Natural killer cell (primary cell): ENCODE data around the gene TMEM163. TPM values are rescaled to one million over a fixed set of nuclear protein-coding genes. Genes with fewer than 3 reads are reported as not detected.
"Not testable (repeated sequence)": the region's sequence is repeated elsewhere in the genome, so short reads cannot be mapped to it uniquely, and the experiment has no call there.

Source experiments
- ATAC-seq, 3 donors: fragments of 150-1000 bp in 2 of 3; fragments of 200-7000 bp in 1 of 3; cut with Tn5 transposase; 1 replicate in 1 of 3; 2 replicates in 2 of 3; pipeline ENCODE4 v1.10.0; 2021; ENCODE audit warnings: mild to moderate bottlenecking in 2 of 3, moderate library complexity in 2 of 3
- DNase-seq, 2 donors: peaks; one replicate each; pipeline versions ENCODE4 v3.0.0 to v3.0.0-alpha.2; 2013 to 2021; ENCODE audit warnings: mixed read lengths in 1 of 2
- H3K27ac ChIP-seq: one replicate; pipeline ENCODE4 v1.5.1; 2013; ENCODE audit warnings: mild to moderate bottlenecking, low read length
- H3K27me3 ChIP-seq: one replicate; pipeline ENCODE4 v1.6.1; 2013; ENCODE audit warnings: low read length; ENCODE audit not compliant: control insufficient read depth, insufficient read depth
- H3K36me3 ChIP-seq: one replicate; pipeline ENCODE4 v1.6.1; 2013; ENCODE audit warnings: low read length; ENCODE audit not compliant: control insufficient read depth, insufficient read depth
- H3K4me1 ChIP-seq: one replicate; pipeline ENCODE4 v1.6.1; 2013; ENCODE audit warnings: low read length; ENCODE audit not compliant: control insufficient read depth, insufficient read depth
- H3K4me3 ChIP-seq: one replicate; pipeline ENCODE4 v1.5.1; 2013; ENCODE audit warnings: low read length
- H3K9me3 ChIP-seq: one replicate; pipeline ENCODE4 v1.6.1; 2013; ENCODE audit warnings: low read length; ENCODE audit not compliant: control insufficient read depth, insufficient read depth
- H3K27ac Mint-ChIP-seq, 2 donors: one replicate each; pipeline ENCODE4 v1.8.0; 2022; ENCODE audit warnings: mild to moderate bottlenecking in 2 of 2, mixed read lengths in 2 of 2, moderate library complexity in 1 of 2
- H3K27me3 Mint-ChIP-seq, 2 donors: one replicate each; pipeline ENCODE4 v1.8.0; 2022; ENCODE audit warnings: low read depth in 2 of 2, mixed read lengths in 2 of 2
- H3K36me3 Mint-ChIP-seq: one replicate; pipeline ENCODE4 v1.8.0; 2022; ENCODE audit warnings: mixed read lengths
- H3K4me1 Mint-ChIP-seq, 2 donors: one replicate each; pipeline ENCODE4 v1.8.0; 2022; ENCODE audit warnings: mixed read lengths in 2 of 2
- H3K4me3 Mint-ChIP-seq: one replicate; pipeline ENCODE4 v1.8.0; 2022; ENCODE audit warnings: mild to moderate bottlenecking, moderate library complexity, mixed read lengths
- H3K9me3 Mint-ChIP-seq, 2 donors: one replicate each; pipeline ENCODE4 v1.8.0; 2022; ENCODE audit warnings: mixed read lengths in 2 of 2
- CTCF ChIP-seq: fragments of 200-600 bp; IDR thresholded peaks from one replicate; pipeline ENCODE4 v1.8.0; 2022; ENCODE audit warnings: antibody characterized with exemption
- WGBS: methylation state at CpG from one replicate; pipeline ENCODE4 v1.1.7; 2013; ENCODE audit warnings: missing lambda C conversion rate; ENCODE audit not compliant: insufficient coverage; 5-methylcytosine and 5-hydroxymethylcytosine counted together
- intact Hi-C: fragments of 100-400 bp; cut with micrococcal nuclease; formaldehyde crosslinking; loops from one replicate; pipeline ENCODE4 v1.14.2; 2022
- total RNA-seq, 4 donors: library from RNA; stranded (reverse); fragments of 120-200 nt in 1 of 4; gene quantifications; one replicate each; pipeline versions ENCODE4 v1.2.3 to v1.2.4, GENCODE V29; 2013 to 2022

TMEM163 gene
- total RNA-seq, 3 donors from 2014 or later (not counting 1 experiment from before 2014, with no cell fraction given): 6.8 to 11.6 (median 10.3) TPM

GRCh38 chr2:134507697-134508096, 211.1 kb downstream of the TMEM163 start:
- H3K27me3 ChIP-seq: no peaks in the 10 kb centered on the region
- DNase-seq: no peak
- H3K36me3 ChIP-seq: no peaks in the 10 kb centered on the region
- H3K27ac ChIP-seq: no peak overlapping the region
- H3K9me3 ChIP-seq: no peaks in the 10 kb centered on the region
- intact Hi-C loops: no loop called here
- H3K4me3 ChIP-seq: no peak overlapping the region
- Mint-ChIP-seq H3K27me3 (no peaks in the 10 kb centered on the region), H3K4me3 (no peak overlapping the region), H3K36me3 (no peaks in the 10 kb centered on the region), H3K4me1 (no peaks in the 10 kb centered on the region), H3K27ac (no peak overlapping the region), H3K9me3 (no peaks in the 10 kb centered on the region)
- no peaks in the 10 kb centered on the region for H3K4me1 ChIP-seq
- TF ChIP-seq CTCF: no peak
- no CpG with 5 or more reads among the region's 1 CpG for WGBS
- no peak for ATAC-seq

GRCh38 chr2:134507159-134507558, 211.6 kb downstream of the TMEM163 start:
- H3K4me1 Mint-ChIP-seq, H3K4me3 ChIP-seq, H3K27ac ChIP-seq, H3K9me3 Mint-ChIP-seq, H3K4me3 Mint-ChIP-seq, H3K36me3 ChIP-seq, H3K27me3 ChIP-seq, intact Hi-C loops, ATAC-seq, H3K4me1 ChIP-seq, H3K9me3 ChIP-seq, H3K27me3 Mint-ChIP-seq, H3K36me3 Mint-ChIP-seq, DNase-seq, H3K27ac Mint-ChIP-seq: not testable (repeated sequence)
- 95% methylated on average over 6 of the region's 8 CpGs for WGBS

- Histone ChIP-seq H3K4me1 (no peaks in the 10 kb centered on the region), H3K4me3 (no peak overlapping the region), H3K27ac (no peak overlapping the region), H3K27me3 (no peaks in the 10 kb centered on the region), H3K9me3 (no peaks in the 10 kb centered on the region), H3K36me3 (no peaks in the 10 kb centered on the region)
- H3K36me3 Mint-ChIP-seq: no peaks in the 10 kb centered on the region
- no peak overlapping the region for H3K27ac Mint-ChIP-seq
- no peak overlapping the region for H3K4me3 Mint-ChIP-seq
- no peak for ATAC-seq
- no peak for TF ChIP-seq CTCF
- H3K27me3 Mint-ChIP-seq: no peaks in the 10 kb centered on the region
- 89% methylated on average over 6 of the region's 9 CpGs for WGBS
- no peaks in the 10 kb centered on the region for H3K9me3 Mint-ChIP-seq
- intact Hi-C loops: no loop called here
- H3K4me1 Mint-ChIP-seq: no peaks in the 10 kb centered on the region
- no peak for DNase-seq
These were observed 213.4 kb downstream of the TMEM163 start for GRCh38 chr2:134505446-134505845.

- H3K36me3 ChIP-seq: no peaks in the 10 kb centered on the region
- no peak for TF ChIP-seq CTCF
- no peaks in the 10 kb centered on the region for H3K36me3 Mint-ChIP-seq
- no peaks in the 10 kb centered on the region for H3K9me3 Mint-ChIP-seq
- H3K27me3 Mint-ChIP-seq: no peaks in the 10 kb centered on the region
- H3K4me3 Mint-ChIP-seq: no peak overlapping the region
- H3K9me3 ChIP-seq: no peaks in the 10 kb centered on the region
- ATAC-seq (no peak), DNase-seq (no peak)
- H3K4me3 ChIP-seq: no peak overlapping the region
- no peaks in the 10 kb centered on the region for H3K4me1 Mint-ChIP-seq
- H3K27me3 ChIP-seq: no peaks in the 10 kb centered on the region
- H3K27ac ChIP-seq: no peak overlapping the region
- intact Hi-C loops: no loop called here
- 94% methylated on average over 5 of the region's 5 CpGs for WGBS
- no peak overlapping the region for H3K27ac Mint-ChIP-seq
- no peaks in the 10 kb centered on the region for H3K4me1 ChIP-seq
These were observed 214.0 kb downstream of the TMEM163 start for GRCh38 chr2:134504586-134505336.
